ENCODE measurements around the gene ERRFI1.

The ERRFI1 gene

GRCh38 chr1:8023995-8024313 lies 2.2 kb downstream of the ERRFI1 start:
- H3K4me3 ChIP-seq (ENCODE audit: low read depth, low read length): no peak overlapping the region
- TF ChIP-seq CTCF (IDR thresholded peaks at IDR 0.05; ENCODE audit: insufficient read depth, low read depth, low read length, missing control alignments): no peak
- no peak for DNase-seq (ENCODE audit: low read depth)

- H3K4me3 ChIP-seq (ENCODE audit: low read depth, low read length): no peak overlapping the region
Observed at GRCh38 chr1:8023287-8023994, 2.7 kb downstream of the ERRFI1 start.

GRCh38 chr1:8022395-8023286 lies 3.5 kb downstream of the ERRFI1 start:
- TF ChIP-seq CTCF (IDR thresholded peaks at IDR 0.05; ENCODE audit: insufficient read depth, low read depth, low read length, missing control alignments): no peak
- H3K4me3 ChIP-seq (ENCODE audit: low read depth, low read length): no peak overlapping the region

More at GRCh38 chr1:8023287-8023994, 2.7 kb downstream of the ERRFI1 start:
- no peak for DNase-seq (ENCODE audit: low read depth)
- no peak for TF ChIP-seq CTCF (IDR thresholded peaks at IDR 0.05; ENCODE audit: insufficient read depth, low read depth, low read length, missing control alignments)

GRCh38 chr1:8021676-8022266 lies 4.3 kb downstream of the ERRFI1 start:
- no peak for TF ChIP-seq CTCF (IDR thresholded peaks at IDR 0.05; ENCODE audit: insufficient read depth, low read depth, low read length, missing control alignments)
- no peak for DNase-seq (ENCODE audit: low read depth)
- no peak overlapping the region for H3K4me3 ChIP-seq (ENCODE audit: low read depth, low read length)

More at GRCh38 chr1:8022395-8023286, 3.5 kb downstream of the ERRFI1 start:
- DNase-seq (ENCODE audit: low read depth): no peak

GRCh38 chr1:8020032-8020431 lies 6.1 kb downstream of the ERRFI1 start:
- TF ChIP-seq CTCF (IDR thresholded peaks at IDR 0.05; ENCODE audit: insufficient read depth, low read depth, low read length, missing control alignments): no peak
- no peak overlapping the region for H3K4me3 ChIP-seq (ENCODE audit: low read depth, low read length)
- no peak for DNase-seq (ENCODE audit: low read depth)

- H3K4me3 ChIP-seq (ENCODE audit: low read depth, low read length): no peak overlapping the region
- no peak for TF ChIP-seq CTCF (IDR thresholded peaks at IDR 0.05; ENCODE audit: insufficient read depth, low read depth, low read length, missing control alignments)
- DNase-seq (ENCODE audit: low read depth): no peak
Observed at GRCh38 chr1:8019229-8019620, 6.9 kb downstream of the ERRFI1 start.
